GM06990 (cell line): ENCODE measurements around the gene PIM2.

Experiments used
- DNase-seq: peaks from one replicate; pipeline ENCODE4 v3.0.0-alpha.2; 2011; ENCODE audit not compliant: insufficient read length; ENCODE audit errors: extremely low read depth
- H3K27me3 ChIP-seq: replicated peaks from 2 replicates; pipeline ENCODE4 v1.6.0; 2011; ENCODE audit warnings: low read length; ENCODE audit not compliant: control insufficient read depth, insufficient read depth
- H3K36me3 ChIP-seq: 2 replicates; pipeline ENCODE4 v1.5.1; 2011; ENCODE audit warnings: low read length; ENCODE audit not compliant: control insufficient read depth, insufficient read depth
- H3K4me3 ChIP-seq: replicated peaks from 2 replicates; pipeline ENCODE4 v1.5.1; 2011; ENCODE audit warnings: low read depth, mild to moderate bottlenecking, control low read depth, low read length
- CTCF ChIP-seq: IDR thresholded peaks from 2 replicates; pipeline ENCODE4 v1.5.1; 2011; ENCODE audit warnings: low read length, control low read depth, mild to moderate bottlenecking, inconsistent platforms; ENCODE audit not compliant: insufficient read depth, poor library complexity, severe bottlenecking

The PIM2 gene

DNA sequence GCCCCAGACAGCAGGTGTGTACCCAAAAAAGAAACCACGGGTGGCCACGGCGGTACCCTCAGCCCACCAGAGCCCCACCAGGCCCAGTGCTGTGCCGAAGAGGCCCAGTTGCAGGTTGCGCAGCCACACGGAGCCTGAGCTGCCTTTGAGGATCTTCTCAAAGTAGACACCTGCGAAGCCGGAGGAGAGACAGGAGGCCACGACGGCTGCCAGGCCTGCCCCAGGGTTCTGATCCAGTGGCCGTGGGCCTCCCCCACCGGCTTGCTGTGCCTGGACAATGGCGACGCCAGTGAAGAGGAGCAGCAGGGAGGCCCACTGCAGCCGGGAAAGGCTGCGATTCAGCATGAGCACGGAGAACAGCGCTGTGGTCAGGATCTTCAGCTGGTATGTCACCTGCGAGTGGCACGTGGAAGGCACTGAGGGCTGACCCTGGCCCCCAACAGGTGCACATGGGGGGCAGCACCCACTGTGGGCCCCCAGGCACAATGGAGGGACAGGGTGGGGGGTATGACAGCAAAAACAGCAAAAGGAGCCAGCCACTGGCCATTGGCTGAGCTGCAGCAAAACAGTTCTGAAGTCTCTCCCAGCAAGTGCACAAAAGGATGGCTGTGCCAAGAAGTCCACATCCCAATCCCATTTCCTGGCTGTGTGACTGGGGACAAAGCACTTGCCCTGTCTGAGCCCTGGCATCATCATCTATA lies 13.6 kb downstream of the PIM2 start:
- Histone ChIP-seq H3K27me3 (no peaks in the 10 kb centered on the region), H3K36me3 (peaks cover 8% of the 10 kb centered on the region), H3K4me3 (no peak overlapping the region)
- DNase-seq, result no peak
- TF ChIP-seq CTCF, result no peak

GRCh38 chrX:48904626-48905025 lies 14.2 kb downstream of the PIM2 start:
- TF ChIP-seq CTCF, result no peak
- Histone ChIP-seq H3K4me3 (no peak overlapping the region), H3K27me3 (no peaks in the 10 kb centered on the region), H3K36me3 (peaks cover 8% of the 10 kb centered on the region)
- no peak for DNase-seq

- peaks cover 8% of the 10 kb centered on the region for H3K36me3 ChIP-seq
- no peak for DNase-seq
These were observed 14.6 kb downstream of the PIM2 start for GRCh38 chrX:48904180-48904579.

GRCh38 chrX:48903290-48903689 lies 15.5 kb downstream of the PIM2 start:
- peaks cover 7% of the 10 kb centered on the region for H3K36me3 ChIP-seq

More at GRCh38 chrX:48904180-48904579, 14.6 kb downstream of the PIM2 start:
- no peak for TF ChIP-seq CTCF
- H3K27me3 ChIP-seq, result no peaks in the 10 kb centered on the region
- no peak overlapping the region for H3K4me3 ChIP-seq

GRCh38 chrX:48902776-48903175 lies 16.0 kb downstream of the PIM2 start:
- H3K36me3 ChIP-seq, result peaks cover 7% of the 10 kb centered on the region
- H3K4me3 ChIP-seq, result no peak overlapping the region
- no peak for TF ChIP-seq CTCF
- no peak for DNase-seq
- H3K27me3 ChIP-seq, result no peaks in the 10 kb centered on the region

More at GRCh38 chrX:48903290-48903689, 15.5 kb downstream of the PIM2 start:
- TF ChIP-seq CTCF, result no peak
- no peak overlapping the region for H3K4me3 ChIP-seq
- H3K27me3 ChIP-seq, result no peaks in the 10 kb centered on the region
- no peak for DNase-seq

- H3K27me3 ChIP-seq, result no peaks in the 10 kb centered on the region
- no peak for DNase-seq
- H3K36me3 ChIP-seq, result peaks cover 7% of the 10 kb centered on the region
- no peak overlapping the region for H3K4me3 ChIP-seq
- no peak for TF ChIP-seq CTCF
These were observed 16.7 kb downstream of the PIM2 start for GRCh38 chrX:48902135-48902534.
